Thymus (tissue), 11 donors: Measurements from ENCODE around the gene SLC30A10. TPM values are rescaled to one million over a fixed set of nuclear protein-coding genes. Genes with fewer than 3 reads are reported as not detected.
"Not testable (repeated sequence)": the region's sequence is repeated elsewhere in the genome, so short reads cannot be mapped to it uniquely, and the experiment has no call there.

Experiments used
- DNase-seq, 9 donors: peaks; one replicate each; pipeline ENCODE4 v3.0.0-alpha.2; 2013; ENCODE audit warnings: low spot score in 9 of 9, low read depth in 6 of 9, missing footprints in 1 of 9
- H3K27ac ChIP-seq, 2 donors: one replicate each; pipeline ENCODE4 v1.5.1; 2013; ENCODE audit warnings: control low read depth in 1 of 2, low read depth in 1 of 2, low read length in 1 of 2, mild to moderate bottlenecking in 1 of 2, moderate library complexity in 1 of 2
- H3K27me3 ChIP-seq, 2 donors: one replicate each; pipeline ENCODE4 v1.5.1; 2013; ENCODE audit warnings: low read length in 1 of 2; ENCODE audit not compliant: control insufficient read depth in 2 of 2, insufficient read depth in 1 of 2
- H3K36me3 ChIP-seq, 2 donors: one replicate each; pipeline ENCODE4 v1.5.1; 2013; ENCODE audit warnings: low read length in 1 of 2, mild to moderate bottlenecking in 1 of 2, moderate library complexity in 1 of 2; ENCODE audit not compliant: control insufficient read depth in 2 of 2, insufficient read depth in 2 of 2
- H3K4me1 ChIP-seq, 2 donors: one replicate each; pipeline ENCODE4 v1.5.1; 2013; ENCODE audit warnings: low read length in 2 of 2; ENCODE audit not compliant: control insufficient read depth in 2 of 2, insufficient read depth in 2 of 2
- H3K4me3 ChIP-seq, 2 donors: one replicate each; pipeline ENCODE4 v1.5.1; 2013; ENCODE audit warnings: low read length in 2 of 2, control low read depth in 1 of 2, mild to moderate bottlenecking in 1 of 2
- H3K9me3 ChIP-seq, 2 donors: one replicate each; pipeline ENCODE4 v1.5.1; 2013; ENCODE audit warnings: low read length in 1 of 2, mild to moderate bottlenecking in 1 of 2; ENCODE audit not compliant: control insufficient read depth in 2 of 2, insufficient read depth in 1 of 2
- WGBS: extraction: QIAGEN DNeasy Blood & Tissue Kit; methylation state at CpG from one replicate; pipeline ENCODE4 v1.1.7; 2013; 5-methylcytosine and 5-hydroxymethylcytosine counted together
- polyA plus RNA-seq: library from polyadenylated mRNA; stranded (reverse); fragments of 200-250 nt; gene quantifications from one replicate; pipeline ENCODE4 v1.2.3, GENCODE V29; 2013
- total RNA-seq: library from RNA; stranded (reverse); fragments of 120-200 nt; gene quantifications from one replicate; pipeline ENCODE4 v1.2.4, GENCODE V29; 2013
- donor health status: healthy.

SLC30A10 gene
- total and polyA plus RNA-seq, 2 donors = 0.07 to 0.09 TPM

- Histone ChIP-seq H3K4me1 (no peaks in the 10 kb centered on the region), H3K36me3 (no peaks in the 10 kb centered on the region), H3K27ac (no peak overlapping the region), H3K4me3 (no peak overlapping the region), H3K9me3 (no peaks in the 10 kb centered on the region), H3K27me3 (no peaks in the 10 kb centered on the region)
- 77% methylated on average over 2 of the region's 2 CpGs for WGBS
- DNase-seq = no peak
Observed at GRCh38 chr1:219904934-219905333, 23.4 kb downstream of the SLC30A10 start.

- Histone ChIP-seq H3K9me3 (no peaks in the 10 kb centered on the region), H3K36me3 (no peaks in the 10 kb centered on the region), H3K4me3 (no peak overlapping the region), H3K27me3 (no peaks in the 10 kb centered on the region), H3K27ac (no peak overlapping the region), H3K4me1 (no peaks in the 10 kb centered on the region)
- no peak for DNase-seq
- WGBS = 91% methylated on average over 5 of the region's 5 CpGs
Observed at GRCh38 chr1:219903353-219903871, 24.9 kb downstream of the SLC30A10 start.

GRCh38 chr1:219902951-219903350 is 25.4 kb downstream of the SLC30A10 start:
- Histone ChIP-seq H3K27ac (no peak overlapping the region), H3K4me1 (no peaks in the 10 kb centered on the region), H3K27me3 (no peaks in the 10 kb centered on the region), H3K36me3 (no peaks in the 10 kb centered on the region), H3K9me3 (no peaks in the 10 kb centered on the region), H3K4me3 (no peak overlapping the region)
- 98% methylated on average over 4 of the region's 4 CpGs for WGBS
- no peak for DNase-seq

GRCh38 chr1:219900882-219901281 is 27.5 kb downstream of the SLC30A10 start:
- 88% methylated on average over 1 of the region's 1 CpG for WGBS
- no peak for DNase-seq
- no peak overlapping the region for H3K27ac ChIP-seq
- H3K4me3 ChIP-seq = no peak overlapping the region
- H3K36me3 ChIP-seq = no peaks in the 10 kb centered on the region
- H3K27me3 ChIP-seq = no peaks in the 10 kb centered on the region
- no peaks in the 10 kb centered on the region for H3K4me1 ChIP-seq
- H3K9me3 ChIP-seq = no peaks in the 10 kb centered on the region

- no peak overlapping the region for H3K27ac ChIP-seq
- H3K4me1 ChIP-seq = no peaks in the 10 kb centered on the region
- no peak for DNase-seq
- H3K4me3 ChIP-seq = no peak overlapping the region
- H3K9me3 ChIP-seq = no peaks in the 10 kb centered on the region
- H3K27me3 ChIP-seq = no peaks in the 10 kb centered on the region
- 68% methylated on average over 1 of the region's 1 CpG for WGBS
- H3K36me3 ChIP-seq = no peaks in the 10 kb centered on the region
Observed at GRCh38 chr1:219900201-219900600, 28.2 kb downstream of the SLC30A10 start.

- Histone ChIP-seq H3K4me3 (no peak overlapping the region), H3K4me1 (no peaks in the 10 kb centered on the region), H3K36me3 (no peaks in the 10 kb centered on the region), H3K27ac (no peak overlapping the region), H3K9me3 (no peaks in the 10 kb centered on the region), H3K27me3 (no peaks in the 10 kb centered on the region)
- 91% methylated on average over 5 of the region's 5 CpGs for WGBS
- no peak for DNase-seq
Observed at GRCh38 chr1:219898375-219898774, 30.0 kb downstream of the SLC30A10 start.

- no peaks in the 10 kb centered on the region for H3K27me3 ChIP-seq
- H3K4me3 ChIP-seq = no peak overlapping the region
- no peaks in the 10 kb centered on the region for H3K4me1 ChIP-seq
- no peaks in the 10 kb centered on the region for H3K36me3 ChIP-seq
- H3K27ac ChIP-seq = no peak overlapping the region
- DNase-seq = no peak
- 94% methylated on average over 5 of the region's 5 CpGs for WGBS
- no peaks in the 10 kb centered on the region for H3K9me3 ChIP-seq
Observed at GRCh38 chr1:219897914-219898313, 30.4 kb downstream of the SLC30A10 start.

GRCh38 chr1:219892271-219892670 is 36.1 kb downstream of the SLC30A10 start:
- not testable (repeated sequence) for DNase-seq, H3K9me3 ChIP-seq, H3K27me3 ChIP-seq, H3K27ac ChIP-seq, H3K36me3 ChIP-seq, H3K4me3 ChIP-seq, H3K4me1 ChIP-seq
- WGBS = 97% methylated on average over 1 of the region's 1 CpG

- not testable (repeated sequence) for H3K27me3 ChIP-seq, H3K36me3 ChIP-seq, H3K4me3 ChIP-seq, H3K4me1 ChIP-seq, H3K9me3 ChIP-seq, DNase-seq, H3K27ac ChIP-seq
- WGBS = 93% methylated on average over 4 of the region's 4 CpGs
Observed at GRCh38 chr1:219891846-219892245, 36.5 kb downstream of the SLC30A10 start.

GRCh38 chr1:219888667-219889066 is 39.7 kb downstream of the SLC30A10 start:
- not testable (repeated sequence) for DNase-seq, H3K4me3 ChIP-seq, H3K36me3 ChIP-seq, H3K27me3 ChIP-seq, H3K27ac ChIP-seq, H3K4me1 ChIP-seq, H3K9me3 ChIP-seq
- 87% methylated on average over 4 of the region's 4 CpGs for WGBS
